Spleen (tissue), 11 donors: ENCODE data around the gene ZMYND15. TPM values are rescaled to one million over a fixed set of nuclear protein-coding genes. Genes with fewer than 3 reads are reported as not detected.
"Not testable (repeated sequence)": the region's sequence is repeated elsewhere in the genome, so short reads cannot be mapped to it uniquely, and the experiment has no call there.

Source experiments
- DNase-seq: peaks from one replicate; pipeline ENCODE4 v3.0.0-alpha.2; 2020
- H3K27ac ChIP-seq, 8 donors: fragments of 200-600 bp; sonication (generic) in 7 of 8; 1 replicate in 4 of 8; 2 replicates in 4 of 8; pipeline versions ENCODE4 v1.5.0 to v1.8.0; 2016 to 2021; ENCODE audit warnings: inconsistent platforms in 4 of 8, mild to moderate bottlenecking in 4 of 8, moderate library complexity in 1 of 8
- H3K27me3 ChIP-seq, 7 donors: fragments of 200-600 bp; sonication (generic) in 6 of 7; replicated peaks in 1 of 7; 1 replicate in 4 of 7; 2 replicates in 3 of 7; pipeline versions ENCODE4 v1.5.0 to v1.8.0; 2016 to 2021; ENCODE audit warnings: inconsistent platforms in 3 of 7, mild to moderate bottlenecking in 1 of 7
- H3K36me3 ChIP-seq, 6 donors: fragments of 200-600 bp; sonication (generic) in 5 of 6; 1 replicate in 4 of 6; 2 replicates in 2 of 6; pipeline versions ENCODE4 v1.5.0 to v1.8.0; 2016 to 2021; ENCODE audit warnings: inconsistent platforms in 2 of 6
- H3K4me1 ChIP-seq, 6 donors: fragments of 200-600 bp; sonication (generic) in 5 of 6; 1 replicate in 3 of 6; 2 replicates in 3 of 6; pipeline versions ENCODE4 v1.5.0 to v1.8.0; 2016 to 2021; ENCODE audit warnings: inconsistent platforms in 3 of 6
- H3K4me3 ChIP-seq, 8 donors: fragments of 200-600 bp; sonication (generic) in 7 of 8; 1 replicate in 4 of 8; 2 replicates in 4 of 8; pipeline versions ENCODE4 v1.5.0 to v1.8.0; 2016 to 2021; ENCODE audit warnings: inconsistent platforms in 4 of 8, mild to moderate bottlenecking in 4 of 8, moderate library complexity in 2 of 8
- H3K9me3 ChIP-seq, 8 donors: fragments of 200-600 bp; sonication (generic) in 7 of 8; 1 replicate in 4 of 8; 2 replicates in 4 of 8; pipeline versions ENCODE4 v1.5.0 to v1.8.0; 2016 to 2021; ENCODE audit warnings: inconsistent platforms in 4 of 8
- POLR2A ChIP-seq, 3 donors: fragments of 450-650 bp; IDR thresholded peaks; one replicate each; pipeline ENCODE4 v1.5.1; 2017; ENCODE audit warnings: antibody characterized with exemption in 3 of 3, mild to moderate bottlenecking in 1 of 3
- POLR2AphosphoS5 ChIP-seq, 3 donors: sonication (generic); formaldehyde crosslinking; IDR thresholded peaks; one replicate each; pipeline ENCODE4 v1.5.1; 2017; ENCODE audit warnings: antibody characterized with exemption in 3 of 3
- WGBS, 5 donors: extraction: QIAGEN DNeasy Blood & Tissue Kit in 3 of 5; methylation state at CpG; one replicate each; pipeline versions ENCODE4 v1.1.5 to v1.1.7; 2013 to 2018; 5-methylcytosine and 5-hydroxymethylcytosine counted together
- intact Hi-C: fragments of 100-400 bp; cut with DNase I; formaldehyde crosslinking; loops from one replicate; pipeline ENCODE4 v1.15.0; 2023; ENCODE audit warnings: low total_unique reads
- polyA plus RNA-seq, 3 donors: library from polyadenylated mRNA; stranded (reverse); fragments of 200-250 nt; gene quantifications; one replicate each; pipeline ENCODE4 v1.2.1, GENCODE V29; 2013
- total RNA-seq, 7 donors: library from RNA; depleted of rRNA in 3 of 7; stranded (reverse); fragments of >200 nt in 3 of 7; fragmentation: NEBNext Ultra II Directional in 4 of 7; extraction: Animal tissue kit (Norgen Biotek cat#: 25700) in 4 of 7; gene quantifications; one replicate each; pipeline versions ENCODE4 v1.1.0 to v1.2.1, GENCODE V29; 2016 to 2021
- TF ChIP-seq, protein P1 (sequence below), 11 experiments: fragments of 200-600 bp in 7 of 11; fragments of 450-650 bp in 4 of 11; sonication (generic) in 4 of 11; IDR thresholded peaks in 8 of 11; conservative IDR thresholded peaks in 3 of 11; 1 replicate in 7 of 11; 2 replicates in 4 of 11; pipeline versions ENCODE4 v1.4.0 to v1.8.0; 2016 to 2021; ENCODE audit warnings: antibody characterized with exemption in 11 of 11, inconsistent platforms in 4 of 11, mild to moderate bottlenecking in 1 of 11
- donor health status: healthy with polysubstance abuse.
- donor health status: DM: no; HTN: no; CAD: no; lungs with moderate emphysema.
- donor health status: DM: no; HTN: no; CAD: no.
- donor health status: Bipolar disorder and iron deficiency.
- donor health status: healthy.
- donor health status: DM: no; HTN: no; CAD: no.
- donor health status: DM: yes; HTN: yes; CAD: no.

The ZMYND15 gene
- total and polyA plus RNA-seq, 10 donors, result 1.8 to 11.5 (median 4.1) TPM

DNA sequence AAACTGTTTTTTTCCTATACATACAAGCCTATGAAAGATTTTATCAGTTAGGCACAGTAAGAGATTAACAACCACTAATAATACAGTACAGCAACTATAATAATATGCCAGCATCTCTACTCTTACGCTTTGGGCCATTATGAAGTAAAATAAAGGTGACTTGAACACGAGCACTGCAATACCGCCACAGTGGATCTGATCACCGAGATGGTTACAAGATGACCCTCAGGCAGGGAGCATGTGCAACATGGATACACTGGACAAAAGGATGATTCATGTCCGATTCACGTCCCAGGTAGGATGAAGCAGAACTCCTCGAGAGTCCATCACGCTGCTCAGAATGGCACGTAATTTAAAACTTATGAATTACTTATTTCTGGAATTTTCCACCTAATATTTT is 46.2 kb upstream of the ZMYND15 start:
- DNase-seq, result no peak
- WGBS, 5 donors, result 82 to 92% (median 86%) methylated on average over 9 of the region's 9 CpGs
- Histone ChIP-seq H3K9me3 (no peaks in the 10 kb centered on the region), H3K4me3 (no peak overlapping the region), H3K27ac (no peak overlapping the region), H3K4me1 (peaks cover 0 to 31% (median 11%) of the 10 kb centered on the region in 6 donors), H3K36me3 (peaks cover 0 to 64% (median 15%) of the 10 kb centered on the region in 6 donors), H3K27me3 (no peaks in the 10 kb centered on the region)
- intact Hi-C loops, result no loop called here
- no peak for TF ChIP-seq POLR2A (IDR thresholded peaks at IDR 0.05)
- TF ChIP-seq, protein P1, sequence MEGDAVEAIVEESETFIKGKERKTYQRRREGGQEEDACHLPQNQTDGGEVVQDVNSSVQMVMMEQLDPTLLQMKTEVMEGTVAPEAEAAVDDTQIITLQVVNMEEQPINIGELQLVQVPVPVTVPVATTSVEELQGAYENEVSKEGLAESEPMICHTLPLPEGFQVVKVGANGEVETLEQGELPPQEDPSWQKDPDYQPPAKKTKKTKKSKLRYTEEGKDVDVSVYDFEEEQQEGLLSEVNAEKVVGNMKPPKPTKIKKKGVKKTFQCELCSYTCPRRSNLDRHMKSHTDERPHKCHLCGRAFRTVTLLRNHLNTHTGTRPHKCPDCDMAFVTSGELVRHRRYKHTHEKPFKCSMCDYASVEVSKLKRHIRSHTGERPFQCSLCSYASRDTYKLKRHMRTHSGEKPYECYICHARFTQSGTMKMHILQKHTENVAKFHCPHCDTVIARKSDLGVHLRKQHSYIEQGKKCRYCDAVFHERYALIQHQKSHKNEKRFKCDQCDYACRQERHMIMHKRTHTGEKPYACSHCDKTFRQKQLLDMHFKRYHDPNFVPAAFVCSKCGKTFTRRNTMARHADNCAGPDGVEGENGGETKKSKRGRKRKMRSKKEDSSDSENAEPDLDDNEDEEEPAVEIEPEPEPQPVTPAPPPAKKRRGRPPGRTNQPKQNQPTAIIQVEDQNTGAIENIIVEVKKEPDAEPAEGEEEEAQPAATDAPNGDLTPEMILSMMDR (IDR thresholded peaks at IDR 0.05 in 8 of 11, conservative IDR thresholded peaks at IDR 0.05 in 3 of 11), result no peak
- TF ChIP-seq POLR2AphosphoS5 (IDR thresholded peaks at IDR 0.05), result no peak

DNA sequence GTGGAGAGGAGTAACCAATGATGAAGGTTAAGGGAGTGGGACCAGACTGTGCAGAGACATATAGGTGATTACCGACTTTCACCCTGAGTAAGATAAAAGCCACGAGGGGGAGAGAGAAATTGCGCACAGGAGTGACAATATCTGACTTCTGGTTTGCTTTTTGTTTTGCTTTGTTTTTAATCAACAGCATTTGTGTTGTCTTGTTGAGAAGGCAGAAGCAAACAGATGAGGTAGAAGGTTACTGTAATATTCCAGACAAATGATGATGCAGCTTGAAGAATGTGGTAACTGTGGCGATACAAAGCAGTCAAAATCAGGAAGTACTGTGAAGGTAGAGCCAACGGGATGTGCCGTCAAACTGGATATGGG is 43.2 kb upstream of the ZMYND15 start:
- Histone ChIP-seq H3K4me3 (peak overlapping the region in 2 of 8 donors; percentile 2 to 27), H3K27ac (peak overlapping the region in 7 of 8 donors; percentile 47 to 74 (median 61)), H3K36me3 (peaks cover 0 to 40% (median 0%) of the 10 kb centered on the region in 6 donors), H3K9me3 (no peaks in the 10 kb centered on the region), H3K27me3 (no peaks in the 10 kb centered on the region), H3K4me1 (peaks cover 0 to 28% (median 14%) of the 10 kb centered on the region in 6 donors)
- DNase-seq, result no peak
- 36 to 62% (median 41%) methylated on average over 6 of the region's 6 CpGs for WGBS, 5 donors
- TF ChIP-seq, protein P1 (IDR thresholded peaks at IDR 0.05 in 8 of 11, conservative IDR thresholded peaks at IDR 0.05 in 3 of 11), result no peak
- TF ChIP-seq POLR2AphosphoS5 (IDR thresholded peaks at IDR 0.05) (no peak), POLR2A (IDR thresholded peaks at IDR 0.05) (no peak)
- intact Hi-C loops, result no loop called here

DNA sequence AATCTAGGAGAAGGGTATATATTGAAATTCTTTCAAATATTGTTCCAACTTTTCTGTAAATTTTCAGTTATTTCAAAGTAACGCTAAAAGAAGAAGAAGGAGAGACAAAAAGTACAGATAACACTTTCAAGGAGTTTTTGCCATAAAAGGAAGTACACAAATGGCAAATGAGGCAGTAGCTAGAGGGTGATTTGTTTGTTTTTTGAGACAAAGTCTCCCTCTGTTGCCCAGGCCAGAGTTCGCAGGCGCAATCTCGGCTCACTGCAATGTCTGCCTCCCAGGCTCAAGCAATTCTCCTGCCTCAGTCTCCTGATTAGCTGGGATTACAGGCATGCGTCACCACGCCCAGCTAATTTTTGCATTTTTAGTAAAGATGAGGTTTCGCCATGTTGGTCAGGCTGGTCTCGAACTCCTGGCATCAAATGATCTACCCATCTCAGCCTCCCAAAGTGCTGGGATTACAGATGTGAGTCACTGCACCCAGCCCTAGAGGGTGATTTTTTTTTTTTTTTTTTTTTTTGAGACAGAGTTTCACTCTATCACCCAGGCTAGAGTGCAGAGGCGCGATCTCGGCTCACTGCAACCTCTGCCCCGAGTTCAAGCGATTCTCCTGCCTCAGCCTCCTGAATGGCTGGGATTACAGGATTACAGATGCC is 40.1 kb upstream of the ZMYND15 start:
- 87 to 94% (median 88%) methylated on average over 13 of the region's 13 CpGs for WGBS, 5 donors

DNA sequence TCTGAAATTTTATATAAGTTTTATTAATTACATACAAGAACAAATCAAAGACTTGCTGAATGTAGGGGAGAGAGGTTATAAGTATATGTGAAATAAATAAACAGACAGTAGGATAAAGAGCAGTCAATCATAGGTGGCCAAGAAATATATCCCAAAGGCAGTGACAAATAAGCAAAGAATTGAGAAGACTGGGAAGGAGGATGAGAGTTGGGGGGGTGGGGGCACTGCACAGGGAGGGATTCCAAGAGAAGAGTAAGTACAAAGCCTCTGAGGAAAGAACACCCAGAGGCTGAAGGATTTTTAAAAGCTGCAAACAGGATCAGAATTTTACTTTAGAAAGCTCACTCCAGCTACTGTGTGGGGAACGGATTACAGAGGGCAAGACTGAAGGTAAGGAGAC is 38.5 kb upstream of the ZMYND15 start:
- Histone ChIP-seq H3K4me3 (no peak overlapping the region), H3K27ac (no peak overlapping the region), H3K4me1 (peaks cover 13 to 51% (median 37%) of the 10 kb centered on the region in 6 donors), H3K36me3 (peaks cover 0 to 20% (median 0%) of the 10 kb centered on the region in 6 donors), H3K9me3 (no peaks in the 10 kb centered on the region), H3K27me3 (no peaks in the 10 kb centered on the region)
- intact Hi-C loops, result loop anchor here (10.0 kb wide), 1 partner anchor 184 kb away; no protein-coding TSS in a partner anchor
- no peak for DNase-seq
- TF ChIP-seq POLR2AphosphoS5 (IDR thresholded peaks at IDR 0.05) (no peak), POLR2A (IDR thresholded peaks at IDR 0.05) (no peak)
- TF ChIP-seq, protein P1 (IDR thresholded peaks at IDR 0.05 in 8 of 11, conservative IDR thresholded peaks at IDR 0.05 in 3 of 11), result no peak
- 75 to 97% (median 88%) methylated on average over 1 of the region's 1 CpG for WGBS, 5 donors

More for the DNA sequence above, 40.1 kb upstream of the ZMYND15 start:
- intact Hi-C loops, result loop anchor here (10.0 kb wide), 1 partner anchor 185 kb away; no protein-coding TSS in a partner anchor
- H3K27ac ChIP-seq, DNase-seq, H3K27me3 ChIP-seq, H3K4me3 ChIP-seq, H3K9me3 ChIP-seq: not testable (repeated sequence)
- Histone ChIP-seq H3K36me3 (peaks cover 0 to 26% (median 0%) of the 10 kb centered on the region in 6 donors), H3K4me1 (peaks cover 11 to 51% (median 37%) of the 10 kb centered on the region in 6 donors)
